Progenitor cell of endocrine pancreas (in vitro differentiated cells): Measurements from ENCODE around the gene RECQL5. TPM values are rescaled to one million over a fixed set of nuclear protein-coding genes. Genes with fewer than 3 reads are reported as not detected.

Experiments used
- DNase-seq: peaks from one replicate; pipeline ENCODE4 v3.0.0; 2021; ENCODE audit warnings: low spot score; ENCODE audit not compliant: unreplicated experiment
- H3K27ac Mint-ChIP-seq: 2 replicates; pipeline ENCODE4 v1.8.0; 2021; ENCODE audit warnings: mild to moderate bottlenecking, moderate library complexity, mixed read lengths
- H3K27me3 Mint-ChIP-seq: 2 replicates; pipeline ENCODE4 v1.8.0; 2021; ENCODE audit warnings: mixed read lengths
- H3K36me3 Mint-ChIP-seq: 2 replicates; pipeline ENCODE4 v1.8.0; 2022; ENCODE audit warnings: mixed read lengths; ENCODE audit not compliant: insufficient read depth
- H3K4me1 Mint-ChIP-seq: 2 replicates; pipeline ENCODE4 v1.8.0; 2021; ENCODE audit warnings: low read depth, mixed read lengths
- H3K4me3 Mint-ChIP-seq: 2 replicates; pipeline ENCODE4 v1.8.0; 2021; ENCODE audit warnings: low read depth, mild to moderate bottlenecking, moderate library complexity, mixed read lengths
- H3K9me3 Mint-ChIP-seq: 2 replicates; pipeline ENCODE4 v1.8.0; 2021; ENCODE audit warnings: low read depth, mixed read lengths
- total RNA-seq: library from RNA; stranded (reverse); gene quantifications from 2 replicates; pipeline ENCODE4 v1.2.1, GENCODE V29; 2021
- TF ChIP-seq, protein P1 (sequence below): fragments of 200-600 bp; sonication (generic); IDR thresholded peaks from one replicate; pipeline ENCODE4 v1.5.0; 2021; ENCODE audit warnings: antibody characterized with exemption, mild to moderate bottlenecking; ENCODE audit not compliant: unreplicated experiment

The RECQL5 gene
- total RNA-seq, 1 donor from 2014 or later, result 67.7 TPM

- Mint-ChIP-seq H3K4me1 (no peaks in the 10 kb centered on the region), H3K27ac (no peak overlapping the region), H3K27me3 (no peaks in the 10 kb centered on the region), H3K36me3 (peaks cover 14% of the 10 kb centered on the region), H3K9me3 (no peaks in the 10 kb centered on the region), H3K4me3 (no peak overlapping the region)
- DNase-seq, result no peak
- TF ChIP-seq, protein P1, sequence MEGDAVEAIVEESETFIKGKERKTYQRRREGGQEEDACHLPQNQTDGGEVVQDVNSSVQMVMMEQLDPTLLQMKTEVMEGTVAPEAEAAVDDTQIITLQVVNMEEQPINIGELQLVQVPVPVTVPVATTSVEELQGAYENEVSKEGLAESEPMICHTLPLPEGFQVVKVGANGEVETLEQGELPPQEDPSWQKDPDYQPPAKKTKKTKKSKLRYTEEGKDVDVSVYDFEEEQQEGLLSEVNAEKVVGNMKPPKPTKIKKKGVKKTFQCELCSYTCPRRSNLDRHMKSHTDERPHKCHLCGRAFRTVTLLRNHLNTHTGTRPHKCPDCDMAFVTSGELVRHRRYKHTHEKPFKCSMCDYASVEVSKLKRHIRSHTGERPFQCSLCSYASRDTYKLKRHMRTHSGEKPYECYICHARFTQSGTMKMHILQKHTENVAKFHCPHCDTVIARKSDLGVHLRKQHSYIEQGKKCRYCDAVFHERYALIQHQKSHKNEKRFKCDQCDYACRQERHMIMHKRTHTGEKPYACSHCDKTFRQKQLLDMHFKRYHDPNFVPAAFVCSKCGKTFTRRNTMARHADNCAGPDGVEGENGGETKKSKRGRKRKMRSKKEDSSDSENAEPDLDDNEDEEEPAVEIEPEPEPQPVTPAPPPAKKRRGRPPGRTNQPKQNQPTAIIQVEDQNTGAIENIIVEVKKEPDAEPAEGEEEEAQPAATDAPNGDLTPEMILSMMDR, result no peak
Measured at GRCh38 chr17:75704963-75705875, 38.3 kb upstream of the RECQL5 start.

DNA sequence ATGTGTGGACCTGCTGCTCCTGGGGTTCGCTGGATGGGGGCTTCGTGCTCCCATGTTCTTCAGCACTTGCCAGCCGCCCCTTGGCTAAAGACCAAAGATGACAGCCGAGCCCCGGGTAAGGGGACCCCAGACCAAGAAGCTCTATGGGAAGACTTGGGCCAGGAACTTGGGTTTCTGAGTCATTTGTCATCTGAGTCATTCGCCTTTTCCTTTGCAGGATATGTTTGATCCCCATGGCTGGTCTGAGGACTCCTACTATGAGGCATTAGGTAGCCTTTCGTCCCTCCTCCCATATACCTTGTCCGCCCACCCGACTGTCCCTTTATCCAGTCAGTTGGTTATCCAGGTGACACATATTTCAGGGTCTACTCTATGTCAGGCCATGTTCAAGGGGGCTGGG is 36.6 kb upstream of the RECQL5 start:
- no peak overlapping the region for H3K27ac Mint-ChIP-seq
- TF ChIP-seq, protein P1, result no peak
- H3K4me1 Mint-ChIP-seq, result peaks cover 2% of the 10 kb centered on the region
- DNase-seq, result no peak
- no peaks in the 10 kb centered on the region for H3K9me3 Mint-ChIP-seq
- H3K4me3 Mint-ChIP-seq, result no peak overlapping the region
- peaks cover 18% of the 10 kb centered on the region for H3K36me3 Mint-ChIP-seq
- H3K27me3 Mint-ChIP-seq, result no peaks in the 10 kb centered on the region

- TF ChIP-seq, protein P1, result no peak
- no peaks in the 10 kb centered on the region for H3K9me3 Mint-ChIP-seq
- peaks cover 18% of the 10 kb centered on the region for H3K36me3 Mint-ChIP-seq
- H3K27ac Mint-ChIP-seq, result no peak overlapping the region
- no peak for DNase-seq
- H3K4me3 Mint-ChIP-seq, result no peak overlapping the region
- H3K27me3 Mint-ChIP-seq, result no peaks in the 10 kb centered on the region
- peaks cover 2% of the 10 kb centered on the region for H3K4me1 Mint-ChIP-seq
Measured at GRCh38 chr17:75703191-75703590, 36.2 kb upstream of the RECQL5 start.

- peak overlapping the region; percentile 6 for H3K27ac Mint-ChIP-seq
- H3K9me3 Mint-ChIP-seq, result no peaks in the 10 kb centered on the region
- peaks cover 12% of the 10 kb centered on the region for H3K4me1 Mint-ChIP-seq
- no peak overlapping the region for H3K4me3 Mint-ChIP-seq
- TF ChIP-seq, protein P1, result no peak
- DNase-seq, result no peak
- peaks cover 15% of the 10 kb centered on the region for H3K36me3 Mint-ChIP-seq
- no peaks in the 10 kb centered on the region for H3K27me3 Mint-ChIP-seq
Measured at GRCh38 chr17:75701288-75701687, 34.3 kb upstream of the RECQL5 start.

DNA sequence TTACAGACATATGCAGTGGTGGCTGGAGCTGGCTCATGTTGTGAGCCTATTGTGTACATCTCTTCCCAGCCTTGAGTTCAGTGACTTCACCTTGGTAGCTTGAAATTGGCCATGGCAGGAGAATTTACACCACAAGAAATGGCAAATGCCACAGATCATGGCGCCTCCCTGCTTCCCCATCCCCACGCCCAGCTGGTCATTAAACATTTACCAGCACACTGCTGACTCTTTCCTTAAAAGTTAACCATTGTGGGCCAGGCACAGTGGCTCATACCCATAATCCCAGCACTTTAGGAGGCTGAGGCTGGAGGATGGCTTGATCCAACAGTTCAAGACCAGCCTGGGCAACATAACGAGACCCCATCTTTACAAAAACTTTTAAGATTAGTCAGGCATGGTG is 31.7 kb upstream of the RECQL5 start:
- Mint-ChIP-seq H3K9me3 (no peaks in the 10 kb centered on the region), H3K27me3 (no peaks in the 10 kb centered on the region), H3K36me3 (peaks cover 17% of the 10 kb centered on the region), H3K27ac (no peak overlapping the region), H3K4me3 (no peak overlapping the region), H3K4me1 (peaks cover 12% of the 10 kb centered on the region)
- TF ChIP-seq, protein P1, result no peak
- DNase-seq, result no peak
